ENCODE measurements around the gene AMOTL1. TPM values are rescaled to one million over a fixed set of nuclear protein-coding genes. Genes with fewer than 3 reads are reported as not detected.

Gene AMOTL1
- polyA plus RNA-seq, 1 donor from 2014 or later = 10.7 TPM

DNA sequence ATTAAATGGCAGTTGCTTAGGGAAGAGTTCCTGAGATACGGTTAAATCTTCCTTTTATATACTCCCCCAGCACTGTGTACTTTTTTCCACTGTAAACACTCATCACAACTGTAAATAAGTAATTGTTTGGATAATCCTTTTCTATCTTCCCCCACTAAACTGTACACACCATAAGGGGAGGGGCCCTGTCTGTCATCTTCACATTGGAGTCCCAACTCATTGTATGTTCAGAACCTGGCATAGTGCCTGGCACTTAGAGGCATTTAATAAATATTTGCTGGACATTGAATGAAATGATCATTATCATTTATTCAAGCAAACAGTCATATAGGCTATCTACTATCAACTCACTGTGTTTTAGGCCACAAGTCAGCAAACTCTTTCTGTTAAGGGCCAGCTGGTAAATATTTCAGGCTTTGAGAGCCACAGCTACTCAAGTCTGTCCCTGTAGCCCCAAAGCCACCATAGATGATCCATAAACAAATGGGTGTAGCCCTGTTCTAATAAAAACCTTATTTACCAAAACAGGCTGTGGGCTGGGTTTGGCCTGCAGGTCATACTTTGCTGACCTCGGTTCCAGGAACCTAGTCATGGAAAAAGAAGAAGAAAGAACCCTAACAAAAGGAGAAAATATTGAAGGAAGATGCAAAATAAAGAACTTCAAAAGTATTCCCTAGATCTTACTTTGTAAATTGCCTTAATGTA, 70.0 kb downstream of the AMOTL1 start:
- no peaks in the 10 kb centered on the region for H3K79me2 ChIP-seq (replicated peaks; ENCODE audit: insufficient read depth, low read length)
- no peak overlapping the region for H3K4me2 ChIP-seq (ENCODE audit: low read length)
- no peak for TF ChIP-seq POLR2AphosphoS5 (IDR thresholded peaks at IDR 0.05)
- no peak for TF ChIP-seq EZH2 (IDR thresholded peaks at IDR 0.05; ENCODE audit: borderline replicate concordance, insufficient read depth, low read length, poor library complexity, severe bottlenecking)
- TF ChIP-seq EP300 (conservative IDR thresholded peaks at IDR 0.05; ENCODE audit: poor library complexity, severe bottlenecking) = no peak
- TF ChIP-seq TAF1 (IDR thresholded peaks at IDR 0.05; ENCODE audit: low read depth) = no peak
- TF ChIP-seq, protein P1, sequence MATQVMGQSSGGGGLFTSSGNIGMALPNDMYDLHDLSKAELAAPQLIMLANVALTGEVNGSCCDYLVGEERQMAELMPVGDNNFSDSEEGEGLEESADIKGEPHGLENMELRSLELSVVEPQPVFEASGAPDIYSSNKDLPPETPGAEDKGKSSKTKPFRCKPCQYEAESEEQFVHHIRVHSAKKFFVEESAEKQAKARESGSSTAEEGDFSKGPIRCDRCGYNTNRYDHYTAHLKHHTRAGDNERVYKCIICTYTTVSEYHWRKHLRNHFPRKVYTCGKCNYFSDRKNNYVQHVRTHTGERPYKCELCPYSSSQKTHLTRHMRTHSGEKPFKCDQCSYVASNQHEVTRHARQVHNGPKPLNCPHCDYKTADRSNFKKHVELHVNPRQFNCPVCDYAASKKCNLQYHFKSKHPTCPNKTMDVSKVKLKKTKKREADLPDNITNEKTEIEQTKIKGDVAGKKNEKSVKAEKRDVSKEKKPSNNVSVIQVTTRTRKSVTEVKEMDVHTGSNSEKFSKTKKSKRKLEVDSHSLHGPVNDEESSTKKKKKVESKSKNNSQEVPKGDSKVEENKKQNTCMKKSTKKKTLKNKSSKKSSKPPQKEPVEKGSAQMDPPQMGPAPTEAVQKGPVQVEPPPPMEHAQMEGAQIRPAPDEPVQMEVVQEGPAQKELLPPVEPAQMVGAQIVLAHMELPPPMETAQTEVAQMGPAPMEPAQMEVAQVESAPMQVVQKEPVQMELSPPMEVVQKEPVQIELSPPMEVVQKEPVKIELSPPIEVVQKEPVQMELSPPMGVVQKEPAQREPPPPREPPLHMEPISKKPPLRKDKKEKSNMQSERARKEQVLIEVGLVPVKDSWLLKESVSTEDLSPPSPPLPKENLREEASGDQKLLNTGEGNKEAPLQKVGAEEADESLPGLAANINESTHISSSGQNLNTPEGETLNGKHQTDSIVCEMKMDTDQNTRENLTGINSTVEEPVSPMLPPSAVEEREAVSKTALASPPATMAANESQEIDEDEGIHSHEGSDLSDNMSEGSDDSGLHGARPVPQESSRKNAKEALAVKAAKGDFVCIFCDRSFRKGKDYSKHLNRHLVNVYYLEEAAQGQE (IDR thresholded peaks at IDR 0.05; ENCODE audit: borderline replicate concordance) = no peak
- TF ChIP-seq RAD21 (conservative IDR thresholded peaks at IDR 0.05) = no peak
- TF ChIP-seq MXI1 (conservative IDR thresholded peaks at IDR 0.05; ENCODE audit: poor library complexity, severe bottlenecking) = no peak
- no peak for TF ChIP-seq SMC3 (conservative IDR thresholded peaks at IDR 0.05; ENCODE audit: poor library complexity)
- TF ChIP-seq, protein P2, sequence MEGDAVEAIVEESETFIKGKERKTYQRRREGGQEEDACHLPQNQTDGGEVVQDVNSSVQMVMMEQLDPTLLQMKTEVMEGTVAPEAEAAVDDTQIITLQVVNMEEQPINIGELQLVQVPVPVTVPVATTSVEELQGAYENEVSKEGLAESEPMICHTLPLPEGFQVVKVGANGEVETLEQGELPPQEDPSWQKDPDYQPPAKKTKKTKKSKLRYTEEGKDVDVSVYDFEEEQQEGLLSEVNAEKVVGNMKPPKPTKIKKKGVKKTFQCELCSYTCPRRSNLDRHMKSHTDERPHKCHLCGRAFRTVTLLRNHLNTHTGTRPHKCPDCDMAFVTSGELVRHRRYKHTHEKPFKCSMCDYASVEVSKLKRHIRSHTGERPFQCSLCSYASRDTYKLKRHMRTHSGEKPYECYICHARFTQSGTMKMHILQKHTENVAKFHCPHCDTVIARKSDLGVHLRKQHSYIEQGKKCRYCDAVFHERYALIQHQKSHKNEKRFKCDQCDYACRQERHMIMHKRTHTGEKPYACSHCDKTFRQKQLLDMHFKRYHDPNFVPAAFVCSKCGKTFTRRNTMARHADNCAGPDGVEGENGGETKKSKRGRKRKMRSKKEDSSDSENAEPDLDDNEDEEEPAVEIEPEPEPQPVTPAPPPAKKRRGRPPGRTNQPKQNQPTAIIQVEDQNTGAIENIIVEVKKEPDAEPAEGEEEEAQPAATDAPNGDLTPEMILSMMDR (IDR thresholded peaks at IDR 0.05; ENCODE audit: poor library complexity, severe bottlenecking) = no peak
- peaks cover under 1% of the 10 kb centered on the region for H3K36me3 ChIP-seq (ENCODE audit: insufficient read depth, low read length)
- H3K9me2 ChIP-seq (ENCODE audit: insufficient read depth, low read length) = no peaks in the 10 kb centered on the region
- no peaks in the 10 kb centered on the region for H3F3A ChIP-seq (ENCODE audit: insufficient read depth, low read length, poor library complexity, severe bottlenecking)
- no peaks in the 10 kb centered on the region for H3K27me3 ChIP-seq (ENCODE audit: insufficient read depth, low read depth, low read length)
- H4K20me1 ChIP-seq (ENCODE audit: insufficient read depth) = no peaks in the 10 kb centered on the region
- H3K27ac ChIP-seq (ENCODE audit: low read length) = no peak overlapping the region
- H2AFZ ChIP-seq (ENCODE audit: low read depth, low read length) = no peak overlapping the region
- H3K9ac ChIP-seq (ENCODE audit: low read length) = no peak overlapping the region
- no peak overlapping the region for H3K4me3 ChIP-seq (ENCODE audit: low read length)
- H3K9me3 ChIP-seq (ENCODE audit: low read length) = no peaks in the 10 kb centered on the region

DNA sequence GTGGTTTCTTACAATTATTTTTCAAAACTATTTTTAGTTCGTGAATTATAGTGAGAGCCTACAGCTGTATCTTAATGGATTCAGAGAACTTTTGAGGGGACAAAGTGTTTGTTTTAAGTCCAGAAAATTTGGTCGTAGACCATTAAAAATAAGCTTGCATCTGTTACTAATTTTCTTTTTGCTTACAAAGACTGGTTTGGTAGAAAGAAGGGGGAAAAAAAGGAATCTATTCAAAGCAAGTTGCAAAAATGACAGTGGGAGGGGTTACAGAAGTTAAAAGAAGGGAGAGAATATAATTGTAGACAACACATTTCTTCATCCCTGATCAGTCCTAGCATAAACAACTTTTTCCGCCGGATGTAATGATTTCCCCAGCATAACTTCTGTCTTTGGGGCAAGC, 72.1 kb downstream of the AMOTL1 start:
- Histone ChIP-seq H3K9ac (ENCODE audit: low read length) (no peak overlapping the region), H3K9me2 (ENCODE audit: insufficient read depth, low read length) (no peaks in the 10 kb centered on the region), H3K9me3 (ENCODE audit: low read length) (no peaks in the 10 kb centered on the region), H3K79me2 (replicated peaks; ENCODE audit: insufficient read depth, low read length) (no peaks in the 10 kb centered on the region), H3K27me3 (ENCODE audit: insufficient read depth, low read depth, low read length) (no peaks in the 10 kb centered on the region), H3K4me3 (ENCODE audit: low read length) (no peak overlapping the region), H3K36me3 (ENCODE audit: insufficient read depth, low read length) (no peaks in the 10 kb centered on the region), H3K27ac (ENCODE audit: low read length) (no peak overlapping the region), H3K4me2 (ENCODE audit: low read length) (no peak overlapping the region), H4K20me1 (ENCODE audit: insufficient read depth) (no peaks in the 10 kb centered on the region), H3F3A (ENCODE audit: insufficient read depth, low read length, poor library complexity, severe bottlenecking) (no peaks in the 10 kb centered on the region), H2AFZ (ENCODE audit: low read depth, low read length) (no peak overlapping the region)
- TF ChIP-seq SMC3 (conservative IDR thresholded peaks at IDR 0.05; ENCODE audit: poor library complexity) (no peak), MXI1 (conservative IDR thresholded peaks at IDR 0.05; ENCODE audit: poor library complexity, severe bottlenecking) (no peak), TAF1 (IDR thresholded peaks at IDR 0.05; ENCODE audit: low read depth) (no peak), EZH2 (IDR thresholded peaks at IDR 0.05; ENCODE audit: borderline replicate concordance, insufficient read depth, low read length, poor library complexity, severe bottlenecking) (no peak), EP300 (conservative IDR thresholded peaks at IDR 0.05; ENCODE audit: poor library complexity, severe bottlenecking) (no peak), POLR2AphosphoS5 (IDR thresholded peaks at IDR 0.05) (no peak), RAD21 (conservative IDR thresholded peaks at IDR 0.05) (no peak)
- TF ChIP-seq, protein P2 (IDR thresholded peaks at IDR 0.05; ENCODE audit: poor library complexity, severe bottlenecking) = no peak
- TF ChIP-seq, protein P1 (IDR thresholded peaks at IDR 0.05; ENCODE audit: borderline replicate concordance) = no peak
